ENCODE results near the gene DUSP7.
A peak's percentile ranks its signal among the peaks of the same experiment; 100 is the strongest.

The DUSP7 gene, protein sequence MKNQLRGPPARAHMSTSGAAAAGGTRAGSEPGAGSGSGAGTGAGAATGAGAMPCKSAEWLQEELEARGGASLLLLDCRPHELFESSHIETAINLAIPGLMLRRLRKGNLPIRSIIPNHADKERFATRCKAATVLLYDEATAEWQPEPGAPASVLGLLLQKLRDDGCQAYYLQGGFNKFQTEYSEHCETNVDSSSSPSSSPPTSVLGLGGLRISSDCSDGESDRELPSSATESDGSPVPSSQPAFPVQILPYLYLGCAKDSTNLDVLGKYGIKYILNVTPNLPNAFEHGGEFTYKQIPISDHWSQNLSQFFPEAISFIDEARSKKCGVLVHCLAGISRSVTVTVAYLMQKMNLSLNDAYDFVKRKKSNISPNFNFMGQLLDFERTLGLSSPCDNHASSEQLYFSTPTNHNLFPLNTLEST

DNA sequence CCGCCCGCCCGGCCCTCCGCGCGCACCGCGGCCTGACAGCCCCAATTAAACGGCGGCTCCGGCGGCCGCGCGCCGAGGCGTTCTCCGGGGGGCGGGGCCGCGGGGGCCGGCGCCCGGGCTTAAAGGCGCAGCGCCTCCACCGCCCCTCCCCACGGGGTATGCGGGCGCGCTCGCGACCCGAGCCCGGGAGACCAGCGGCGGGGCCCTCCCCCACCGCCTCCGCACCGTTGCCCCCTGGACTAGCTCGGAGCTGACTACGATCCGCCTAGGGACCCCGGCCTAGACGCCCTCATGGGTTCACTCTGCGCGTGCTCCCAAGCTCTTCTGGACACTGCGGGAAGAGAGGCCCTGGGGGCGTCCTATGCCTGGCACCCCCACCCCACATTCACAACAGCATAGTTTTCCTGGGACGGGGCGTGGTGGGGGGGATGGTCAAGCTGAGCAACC, at the start of gene DUSP7:
Gene DUSP7, minus strand, starts transcription at position 51 of the 447 bp plus-strand sequence. CDS start 205 bp downstream, outside the sequence.
- peak within 1 kb of the TSS; percentile 87 for H3K4me3 ChIP-seq (ENCODE audit: low read length)
- DNase-seq (ENCODE audit: low read depth): peak; percentile 82
- TF ChIP-seq, protein P1, sequence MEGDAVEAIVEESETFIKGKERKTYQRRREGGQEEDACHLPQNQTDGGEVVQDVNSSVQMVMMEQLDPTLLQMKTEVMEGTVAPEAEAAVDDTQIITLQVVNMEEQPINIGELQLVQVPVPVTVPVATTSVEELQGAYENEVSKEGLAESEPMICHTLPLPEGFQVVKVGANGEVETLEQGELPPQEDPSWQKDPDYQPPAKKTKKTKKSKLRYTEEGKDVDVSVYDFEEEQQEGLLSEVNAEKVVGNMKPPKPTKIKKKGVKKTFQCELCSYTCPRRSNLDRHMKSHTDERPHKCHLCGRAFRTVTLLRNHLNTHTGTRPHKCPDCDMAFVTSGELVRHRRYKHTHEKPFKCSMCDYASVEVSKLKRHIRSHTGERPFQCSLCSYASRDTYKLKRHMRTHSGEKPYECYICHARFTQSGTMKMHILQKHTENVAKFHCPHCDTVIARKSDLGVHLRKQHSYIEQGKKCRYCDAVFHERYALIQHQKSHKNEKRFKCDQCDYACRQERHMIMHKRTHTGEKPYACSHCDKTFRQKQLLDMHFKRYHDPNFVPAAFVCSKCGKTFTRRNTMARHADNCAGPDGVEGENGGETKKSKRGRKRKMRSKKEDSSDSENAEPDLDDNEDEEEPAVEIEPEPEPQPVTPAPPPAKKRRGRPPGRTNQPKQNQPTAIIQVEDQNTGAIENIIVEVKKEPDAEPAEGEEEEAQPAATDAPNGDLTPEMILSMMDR (IDR thresholded peaks at IDR 0.05; ENCODE audit: insufficient read depth, low read depth, low read length, missing control alignments): no peak

DNA sequence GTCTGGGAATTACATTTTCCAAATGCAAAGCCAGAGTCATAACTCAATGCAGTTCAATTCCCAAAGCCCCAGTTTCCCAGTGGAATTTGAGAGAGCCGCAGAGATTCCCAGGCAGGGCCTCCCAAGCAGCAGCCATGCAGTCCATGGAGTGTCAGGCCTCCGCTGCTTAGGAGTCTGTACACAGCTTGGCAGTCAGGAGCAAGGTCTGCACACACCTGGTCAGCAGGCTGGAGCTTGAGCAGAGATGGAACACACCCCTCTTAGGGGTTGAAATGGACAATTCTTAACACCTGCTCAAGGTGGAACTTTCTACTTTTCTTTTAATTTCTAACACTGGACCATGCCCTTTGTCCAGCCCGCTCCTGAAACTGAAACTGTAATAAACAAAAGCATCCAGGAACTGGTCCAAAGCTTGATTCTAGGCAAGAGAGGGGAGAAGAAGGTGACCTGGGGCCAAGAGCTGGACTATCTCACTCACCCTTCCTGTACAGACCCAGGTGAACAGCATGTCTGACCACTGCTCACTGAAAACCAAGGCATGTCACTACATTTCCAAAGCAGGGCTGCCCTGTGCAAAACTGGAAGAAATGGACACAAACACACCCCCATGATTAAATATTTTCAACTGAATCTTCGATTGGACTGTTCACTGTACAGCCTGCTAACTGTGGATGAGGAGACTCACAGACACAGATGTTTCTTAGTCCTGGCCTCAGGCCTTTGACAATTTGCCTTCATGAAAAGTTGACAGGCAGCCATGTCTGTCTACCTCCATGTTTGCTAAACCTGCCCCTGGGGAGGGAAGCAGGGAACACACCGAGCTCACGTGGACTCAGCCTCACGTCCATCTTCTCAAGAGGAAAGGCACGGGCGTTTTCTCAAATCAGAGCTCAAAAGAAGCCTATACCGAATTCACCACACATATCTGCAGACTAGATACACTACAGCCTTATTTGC, 48.6 kb upstream of the DUSP7 start:
- DNase-seq (ENCODE audit: low read depth): no peak
- H3K4me3 ChIP-seq (ENCODE audit: low read length): no peak overlapping the region

DNA sequence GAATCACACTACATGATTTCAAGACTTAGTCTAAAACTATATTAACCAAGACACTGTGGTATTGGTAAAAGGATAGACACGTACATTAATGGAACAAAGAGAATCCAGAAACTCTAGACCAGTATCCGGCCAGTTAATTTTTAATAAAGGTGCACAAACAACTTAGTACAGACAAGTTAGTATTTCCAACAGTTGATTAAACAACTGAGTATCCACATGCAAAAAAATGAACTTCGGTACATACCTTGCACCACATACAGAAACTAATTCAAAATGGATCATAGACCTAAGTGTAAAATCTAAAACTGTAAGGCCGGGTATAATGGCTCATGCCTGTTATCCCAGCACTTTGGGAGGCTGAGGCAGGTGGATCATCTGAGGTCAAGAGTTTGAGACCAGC, 46.6 kb upstream of the DUSP7 start:
- DNase-seq (ENCODE audit: low read depth): no peak
- no peak overlapping the region for H3K4me3 ChIP-seq (ENCODE audit: low read length)
- TF ChIP-seq, protein P1 (IDR thresholded peaks at IDR 0.05; ENCODE audit: insufficient read depth, low read depth, low read length, missing control alignments): no peak

More for the DNA sequence above, 48.6 kb upstream of the DUSP7 start:
- TF ChIP-seq, protein P1 (IDR thresholded peaks at IDR 0.05; ENCODE audit: insufficient read depth, low read depth, low read length, missing control alignments): no peak

DNA sequence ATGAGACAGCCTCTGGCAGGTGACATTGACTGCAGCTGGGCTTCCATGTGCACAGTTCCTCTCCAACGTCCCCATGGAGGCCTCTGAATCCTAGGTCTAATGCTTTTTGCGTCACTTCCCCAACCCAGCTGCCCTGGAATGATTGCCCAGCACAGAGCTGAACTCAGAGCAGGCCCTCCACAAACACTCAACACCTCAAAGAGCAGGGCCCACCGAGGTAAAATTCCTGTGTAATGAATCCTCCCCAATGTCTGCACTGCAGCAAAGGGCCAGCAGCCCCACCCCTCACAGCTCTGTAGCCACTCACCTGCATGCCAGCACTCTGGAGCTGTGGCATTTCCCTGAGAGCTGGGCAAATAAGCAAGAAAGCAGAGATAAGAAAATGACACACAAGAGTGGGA, 42.6 kb upstream of the DUSP7 start:
- peak; percentile 63 for DNase-seq (ENCODE audit: low read depth)
- no peak overlapping the region for H3K4me3 ChIP-seq (ENCODE audit: low read length)
- TF ChIP-seq, protein P1 (IDR thresholded peaks at IDR 0.05; ENCODE audit: insufficient read depth, low read depth, low read length, missing control alignments): no peak

DNA sequence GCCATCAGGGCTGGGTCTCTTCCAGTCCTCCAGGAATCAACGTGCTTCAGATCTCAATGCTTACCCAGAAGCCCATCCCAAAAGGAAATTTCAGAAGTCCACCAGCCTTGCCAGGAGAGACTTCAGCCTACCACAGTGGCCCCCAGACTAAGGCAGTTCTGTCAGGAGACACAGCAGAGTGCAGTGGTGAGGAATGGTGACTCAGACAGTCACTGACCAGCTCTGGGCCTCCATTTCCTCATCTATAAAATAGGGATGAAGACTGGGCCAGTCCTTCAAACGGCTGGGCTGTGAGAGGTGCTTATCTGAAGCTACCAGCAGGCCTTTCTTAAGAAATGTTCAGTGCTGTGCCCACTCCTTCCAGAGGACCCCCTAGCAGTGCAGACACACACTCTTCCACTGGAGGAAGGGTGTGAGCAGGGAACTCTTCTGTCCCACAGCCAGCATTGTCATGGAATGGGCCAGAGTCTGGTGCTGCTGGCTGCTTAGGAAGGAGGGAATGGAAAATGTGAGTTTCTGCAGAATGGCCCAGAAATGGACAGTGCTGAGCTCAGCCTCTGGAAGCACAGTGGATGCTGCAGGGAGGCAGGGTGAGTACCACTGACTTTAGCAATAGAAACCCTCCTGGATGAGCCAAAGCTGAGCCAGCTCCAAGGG, 41.6 kb upstream of the DUSP7 start:
- H3K4me3 ChIP-seq (ENCODE audit: low read length): no peak overlapping the region

More for the DNA sequence above, 41.6 kb upstream of the DUSP7 start:
- DNase-seq (ENCODE audit: low read depth): no peak
- TF ChIP-seq, protein P1 (IDR thresholded peaks at IDR 0.05; ENCODE audit: insufficient read depth, low read depth, low read length, missing control alignments): no peak

All from epithelial cell of esophagus (primary cell).